Glutamatergic neuron (in vitro differentiated cells): ENCODE data around the gene CAPS2. TPM values are rescaled to one million over a fixed set of nuclear protein-coding genes. Genes with fewer than 3 reads are reported as not detected.
"Not testable (repeated sequence)": the region's sequence is repeated elsewhere in the genome, so short reads cannot be mapped to it uniquely, and the experiment has no call there.

Experiments
- DNase-seq: peaks from one replicate; pipeline ENCODE4 v3.0.0; 2022
- H3K27ac Mint-ChIP-seq: one replicate; pipeline ENCODE4 v1.8.0; 2020; ENCODE audit warnings: mild to moderate bottlenecking, mixed read lengths, inconsistent platforms; ENCODE audit not compliant: unreplicated experiment
- H3K27me3 Mint-ChIP-seq: one replicate; pipeline ENCODE4 v1.8.0; 2020; ENCODE audit warnings: mild to moderate bottlenecking, moderate library complexity, mixed read lengths, inconsistent platforms; ENCODE audit not compliant: unreplicated experiment
- H3K36me3 Mint-ChIP-seq: one replicate; pipeline ENCODE4 v1.8.0; 2020; ENCODE audit warnings: mild to moderate bottlenecking, mixed read lengths, inconsistent platforms; ENCODE audit not compliant: unreplicated experiment
- H3K4me1 Mint-ChIP-seq: one replicate; pipeline ENCODE4 v1.8.0; 2020; ENCODE audit warnings: mild to moderate bottlenecking, low read depth, mixed read lengths, inconsistent platforms; ENCODE audit not compliant: unreplicated experiment
- H3K4me3 Mint-ChIP-seq: one replicate; pipeline ENCODE4 v1.8.0; 2020; ENCODE audit warnings: mild to moderate bottlenecking, mixed read lengths, inconsistent platforms; ENCODE audit not compliant: unreplicated experiment
- H3K9me3 Mint-ChIP-seq: one replicate; pipeline ENCODE4 v1.8.0; 2020; ENCODE audit warnings: mild to moderate bottlenecking, moderate library complexity, mixed read lengths, inconsistent platforms; ENCODE audit not compliant: unreplicated experiment
- total RNA-seq: library from RNA; stranded (reverse); fragmentation: NEBNext Ultra II Directional; extraction: Animal tissue kit (Norgen Biotek cat#: 25700); gene quantifications from one replicate; pipeline ENCODE4 v1.2.1, GENCODE V29; 2021; ENCODE audit not compliant: unreplicated experiment
- TF ChIP-seq, protein P1 (sequence below): fragments of 200-600 bp; sonication (generic); IDR thresholded peaks from one replicate; pipeline ENCODE4 v1.5.0; 2021; ENCODE audit not compliant: partially characterized antibody, unreplicated experiment

Gene CAPS2
- total RNA-seq, 1 donor from 2014 or later, result 6.8 TPM

- H3K4me1 Mint-ChIP-seq, result no peaks in the 10 kb centered on the region
- TF ChIP-seq, protein P1, sequence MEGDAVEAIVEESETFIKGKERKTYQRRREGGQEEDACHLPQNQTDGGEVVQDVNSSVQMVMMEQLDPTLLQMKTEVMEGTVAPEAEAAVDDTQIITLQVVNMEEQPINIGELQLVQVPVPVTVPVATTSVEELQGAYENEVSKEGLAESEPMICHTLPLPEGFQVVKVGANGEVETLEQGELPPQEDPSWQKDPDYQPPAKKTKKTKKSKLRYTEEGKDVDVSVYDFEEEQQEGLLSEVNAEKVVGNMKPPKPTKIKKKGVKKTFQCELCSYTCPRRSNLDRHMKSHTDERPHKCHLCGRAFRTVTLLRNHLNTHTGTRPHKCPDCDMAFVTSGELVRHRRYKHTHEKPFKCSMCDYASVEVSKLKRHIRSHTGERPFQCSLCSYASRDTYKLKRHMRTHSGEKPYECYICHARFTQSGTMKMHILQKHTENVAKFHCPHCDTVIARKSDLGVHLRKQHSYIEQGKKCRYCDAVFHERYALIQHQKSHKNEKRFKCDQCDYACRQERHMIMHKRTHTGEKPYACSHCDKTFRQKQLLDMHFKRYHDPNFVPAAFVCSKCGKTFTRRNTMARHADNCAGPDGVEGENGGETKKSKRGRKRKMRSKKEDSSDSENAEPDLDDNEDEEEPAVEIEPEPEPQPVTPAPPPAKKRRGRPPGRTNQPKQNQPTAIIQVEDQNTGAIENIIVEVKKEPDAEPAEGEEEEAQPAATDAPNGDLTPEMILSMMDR, result no peak
- H3K4me3 Mint-ChIP-seq, result no peak overlapping the region
- H3K27me3 Mint-ChIP-seq, result no peaks in the 10 kb centered on the region
- peaks cover 4% of the 10 kb centered on the region for H3K36me3 Mint-ChIP-seq
- H3K9me3 Mint-ChIP-seq, result no peaks in the 10 kb centered on the region
- H3K27ac Mint-ChIP-seq, result no peak overlapping the region
- DNase-seq, result no peak
These were observed 31.3 kb upstream of the CAPS2 start for GRCh38 chr12:75361408-75361807.

GRCh38 chr12:75360920-75361319 is 30.8 kb upstream of the CAPS2 start:
- no peaks in the 10 kb centered on the region for H3K4me1 Mint-ChIP-seq

GRCh38 chr12:75354011-75354410 is 23.9 kb upstream of the CAPS2 start:
- Mint-ChIP-seq H3K27me3 (no peaks in the 10 kb centered on the region), H3K36me3 (peaks cover 6% of the 10 kb centered on the region), H3K4me1 (no peaks in the 10 kb centered on the region), H3K9me3 (peaks cover 9% of the 10 kb centered on the region), H3K27ac (no peak overlapping the region), H3K4me3 (no peak overlapping the region)
- TF ChIP-seq, protein P1, result no peak
- DNase-seq, result no peak

More at GRCh38 chr12:75360920-75361319, 30.8 kb upstream of the CAPS2 start:
- H3K4me3 Mint-ChIP-seq, result no peak overlapping the region
- H3K36me3 Mint-ChIP-seq, result peaks cover 4% of the 10 kb centered on the region
- TF ChIP-seq, protein P1, result no peak
- no peaks in the 10 kb centered on the region for H3K9me3 Mint-ChIP-seq
- H3K27ac Mint-ChIP-seq, result no peak overlapping the region
- H3K27me3 Mint-ChIP-seq, result no peaks in the 10 kb centered on the region
- no peak for DNase-seq

DNA sequence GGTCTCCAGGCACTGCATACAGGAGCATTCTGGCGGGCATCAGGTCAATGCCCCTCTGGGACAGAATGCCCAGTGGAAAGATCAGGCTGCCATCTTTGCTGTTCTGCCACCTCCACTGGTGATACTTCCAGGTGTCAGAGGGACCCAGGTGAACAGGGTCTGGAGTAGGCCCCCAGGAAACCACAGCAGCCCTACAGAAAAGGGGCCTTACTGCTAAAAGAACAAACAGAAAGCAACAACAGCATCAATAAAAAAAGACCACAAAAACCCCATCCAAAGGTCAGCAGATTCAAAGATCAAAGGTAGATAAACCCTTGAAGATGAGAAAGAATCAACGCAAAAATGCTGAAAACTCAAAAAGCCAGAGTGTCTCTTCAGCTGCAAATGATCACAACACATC is 20.3 kb upstream of the CAPS2 start:
- Mint-ChIP-seq H3K27ac (no peak overlapping the region), H3K4me1 (no peaks in the 10 kb centered on the region), H3K36me3 (peaks cover 6% of the 10 kb centered on the region), H3K9me3 (peaks cover 9% of the 10 kb centered on the region), H3K4me3 (no peak overlapping the region), H3K27me3 (no peaks in the 10 kb centered on the region)
- TF ChIP-seq, protein P1, result no peak
- DNase-seq, result no peak

DNA sequence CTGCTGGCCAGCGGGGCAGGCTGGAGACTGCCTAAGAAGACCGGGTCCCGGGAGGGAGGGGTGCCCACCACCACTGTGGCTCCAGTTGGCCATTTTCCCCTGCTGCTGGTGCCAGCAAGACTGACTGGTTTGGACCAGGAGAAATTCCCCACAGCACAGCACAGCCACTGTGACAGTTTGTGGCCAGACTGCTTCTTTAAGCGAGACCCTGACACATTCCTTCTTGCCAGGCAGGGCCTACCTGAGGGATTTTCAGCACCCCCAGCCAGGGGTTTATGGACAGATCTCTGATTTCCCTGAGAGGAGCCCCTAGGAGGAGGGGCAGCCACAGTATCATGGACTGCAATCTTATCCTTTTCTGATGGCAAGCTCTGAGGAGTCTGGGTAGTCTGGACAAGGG is 19.8 kb upstream of the CAPS2 start:
- Mint-ChIP-seq H3K4me3 (no peak overlapping the region), H3K9me3 (peaks cover 6% of the 10 kb centered on the region), H3K4me1 (no peaks in the 10 kb centered on the region), H3K36me3 (peaks cover 2% of the 10 kb centered on the region), H3K27me3 (no peaks in the 10 kb centered on the region), H3K27ac (no peak overlapping the region)
- no peak for DNase-seq
- TF ChIP-seq, protein P1, result no peak

DNA sequence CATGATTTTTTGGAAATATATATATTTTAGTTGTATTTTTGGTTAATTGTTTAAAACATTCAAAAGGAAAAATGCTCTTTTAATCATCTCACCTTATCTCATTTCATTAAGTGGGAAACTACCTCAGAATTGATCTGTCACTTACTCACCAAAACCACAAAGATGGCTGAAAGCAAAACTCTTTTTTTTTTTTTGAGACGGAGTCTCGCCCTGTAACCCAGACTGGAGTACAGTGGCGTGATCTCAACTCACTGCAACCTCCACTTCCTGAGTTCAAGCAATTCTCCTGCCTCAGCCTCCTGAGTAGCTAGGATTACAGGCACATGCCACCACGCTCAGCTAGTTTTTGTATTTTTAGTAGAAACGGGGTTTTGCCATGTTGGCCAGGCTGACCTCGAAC is 16.1 kb upstream of the CAPS2 start:
- not testable (repeated sequence) for H3K27me3 Mint-ChIP-seq, H3K4me3 Mint-ChIP-seq, H3K9me3 Mint-ChIP-seq, DNase-seq, H3K4me1 Mint-ChIP-seq, H3K36me3 Mint-ChIP-seq, H3K27ac Mint-ChIP-seq
